K562 (cell line): Measurements from ENCODE around the gene HFE. TPM values are rescaled to one million over a fixed set of nuclear protein-coding genes. Genes with fewer than 3 reads are reported as not detected.

ENCODE experiments used
- ARID1B ChIP-seq: fragments of 450-650 bp; IDR thresholded peaks from 2 replicates; pipeline ENCODE4 v1.6.1; 2016; ENCODE audit warnings: antibody characterized with exemption, mild to moderate bottlenecking, inconsistent platforms
- ATF3 ChIP-seq, 2 experiments: fragments of 450-650 bp in 1 of 2; sonication (generic) in 1 of 2; formaldehyde crosslinking in 1 of 2; IDR thresholded peaks in 1 of 2; conservative IDR thresholded peaks in 1 of 2; 2 replicates each; pipeline versions ENCODE4 v1.6.1 to v1.8.1; 2016 to 2023; ENCODE audit warnings: mild to moderate bottlenecking in 2 of 2, moderate library complexity in 2 of 2, inconsistent platforms in 1 of 2, missing genetic modification reagents in 1 of 2
- COPS2 ChIP-seq: fragments of 450-650 bp; conservative IDR thresholded peaks from 2 replicates; pipeline ENCODE4 v1.6.1; 2016; ENCODE audit warnings: mild to moderate bottlenecking, moderate library complexity
- GABPB1 ChIP-seq: sonication (generic); formaldehyde crosslinking; IDR thresholded peaks from 2 replicates; pipeline ENCODE4 v1.8.0; 2022; ENCODE audit warnings: mild to moderate bottlenecking, missing genetic modification reagents
- HDAC3 ChIP-seq: fragments of 450-650 bp; IDR thresholded peaks from 2 replicates; pipeline ENCODE4 v1.6.1; 2018; ENCODE audit warnings: borderline replicate concordance, mild to moderate bottlenecking, moderate library complexity; ENCODE audit not compliant: partially characterized antibody
- LARP7 ChIP-seq: fragments of 450-650 bp; IDR thresholded peaks from 2 replicates; pipeline ENCODE4 v1.6.1; 2016
- MEF2D ChIP-seq: conservative IDR thresholded peaks from 2 replicates; pipeline ENCODE4 v1.6.1; 2016; ENCODE audit warnings: low read depth, missing genetic modification characterization, missing compliant biosample characterization
- SNIP1 ChIP-seq: fragments of 450-650 bp; IDR thresholded peaks from 2 replicates; pipeline ENCODE4 v1.7.1; 2017; ENCODE audit warnings: low read depth, mild to moderate bottlenecking
- STAT5A ChIP-seq: IDR thresholded peaks from 2 replicates; pipeline ENCODE4 v1.6.1; 2012; ENCODE audit warnings: low read length, inconsistent platforms, borderline replicate concordance
- TCF7 ChIP-seq: sonication (generic); IDR thresholded peaks from 2 replicates; pipeline ENCODE4 v1.6.1; 2016; ENCODE audit warnings: antibody characterized with exemption, borderline replicate concordance
- YBX1 ChIP-seq: fragments of 450-650 bp; IDR thresholded peaks from 2 replicates; pipeline ENCODE4 v1.7.1; 2016; ENCODE audit warnings: mild to moderate bottlenecking
- ZFPM2 ChIP-seq: fragments of 250-450 bp; sonication (Bioruptor Pico); IDR thresholded peaks from 2 replicates; pipeline ENCODE4 v1.5.1; 2022; ENCODE audit warnings: mild to moderate bottlenecking
- ZNF12 ChIP-seq: sonication (generic); formaldehyde crosslinking; IDR thresholded peaks from 2 replicates; pipeline ENCODE4 v1.4.0; 2020; ENCODE audit warnings: mild to moderate bottlenecking, missing genetic modification reagents
- ZNF184 ChIP-seq: sonication (generic); formaldehyde crosslinking; IDR thresholded peaks from 2 replicates; pipeline ENCODE4 v1.5.0; 2020; ENCODE audit warnings: missing genetic modification reagents
- ZNF318 ChIP-seq, 2 experiments: fragments of 450-650 bp; IDR thresholded peaks; 2 replicates each; pipeline ENCODE4 v1.6.1; 2016; ENCODE audit warnings: mild to moderate bottlenecking in 2 of 2, borderline replicate concordance in 1 of 2, low read depth in 1 of 2, moderate library complexity in 1 of 2
- polyA plus RNA-seq, 8 experiments: library from polyadenylated mRNA; depleted of rRNA in 4 of 8; stranded (reverse) in 5 of 8; unstranded in 3 of 8; fragments of >200 nt; fragmentation: Nextera tagmentation in 2 of 8; fragmentation: Illumina TruSeq in 1 of 8; extraction: Ambion mirVana in 2 of 8; extraction: Trizol in 1 of 8; gene quantifications; 2 replicates each; pipeline versions ENCODE4 v1.2.1 to v1.2.3, GENCODE V29; 2011 to 2014; ENCODE audit warnings: inconsistent platforms in 1 of 8, missing spikeins in 1 of 8
- total RNA-seq, 7 experiments: library from RNA; depleted of rRNA in 6 of 7; stranded (reverse); fragments of >200 nt in 6 of 7; fragmentation: Illumina TruSeq in 2 of 7; extraction: Trizol in 2 of 7; gene quantifications; 2 replicates each; pipeline versions ENCODE4 v1.2.1 to v1.2.3, GENCODE V29; 2011 to 2021; ENCODE audit warnings: low replicate concordance in 1 of 7

Gene HFE
- total and polyA plus RNA-seq, 9 of the 15 experiments (the other 6 are each of a cell fraction or from before 2014, with no cell fraction given): 0.14 to 1.2 (median 0.76) TPM

DNA sequence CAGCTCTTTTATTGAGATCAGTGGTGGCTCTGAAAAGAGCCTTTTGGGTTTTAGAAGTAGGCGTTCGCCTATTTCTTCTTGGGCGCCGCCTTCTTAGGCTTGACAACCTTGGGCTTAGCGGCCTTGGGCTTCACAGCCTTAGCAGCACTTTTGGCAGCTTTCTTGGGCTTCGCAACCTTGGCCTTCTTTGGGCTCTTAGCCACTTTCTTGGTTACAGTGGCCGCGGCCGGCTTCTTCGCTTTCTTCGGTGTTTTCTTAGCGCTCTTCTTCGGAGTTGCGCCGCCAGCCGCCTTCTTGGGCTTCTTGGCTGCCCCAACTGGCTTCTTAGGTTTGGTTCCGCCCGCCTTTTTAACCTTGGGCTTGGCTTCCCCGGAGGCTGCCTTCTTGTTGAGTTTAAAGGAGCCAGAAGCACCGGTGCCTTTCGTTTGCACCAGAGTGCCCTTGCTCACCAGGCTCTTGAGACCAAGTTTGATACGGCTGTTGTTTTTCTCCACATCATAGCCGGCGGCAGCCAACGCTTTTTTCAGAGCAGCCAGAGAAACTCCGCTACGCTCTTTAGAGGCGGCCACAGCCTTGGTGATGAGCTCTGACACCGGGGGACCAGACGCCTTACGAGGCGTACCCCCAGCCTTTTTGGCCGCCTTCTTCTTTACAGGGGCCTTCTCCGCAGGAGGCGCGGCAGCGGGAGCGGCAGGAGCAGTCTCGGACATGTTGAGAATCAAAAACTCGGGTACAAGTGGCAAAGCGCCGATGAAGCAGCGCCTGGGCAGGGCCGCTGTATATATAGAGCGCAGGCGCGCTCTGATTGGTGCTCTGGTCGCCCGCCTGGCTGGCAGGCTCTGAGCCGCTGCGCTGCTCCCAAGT, 31.3 kb upstream of the HFE start (continued):
- TF ChIP-seq ZNF318 (IDR thresholded peaks at IDR 0.05; ENCODE audit: borderline replicate concordance in 1 of 2, low read depth in 1 of 2) (no peak; a peak in 1 of 4 replicates), GABPB1 (CRISPR knock-in tag) (peak; percentile 82), YBX1 (no peak), STAT5A (0 out of 2 replicates have a peak, but pooled peaks have one; percentile 46), ATF3 (IDR thresholded peaks at IDR 0.05) (no peak), ATF3 (CRISPR knock-in tag; conservative IDR thresholded peaks at IDR 0.05) (peak; percentile 74), ARID1B (peak; percentile 17; the same call in 1 of the 2 replicates), COPS2 (no peak), ZFPM2 (CRISPR knock-in tag) (0 out of 2 replicates have a peak, but pooled peaks have one; percentile 70), SNIP1 (peak; percentile 62; the same call in 1 of the 2 replicates), ZNF184 (CRISPR knock-in tag) (no peak), LARP7 (peak; percentile 28; the same call in 1 of the 2 replicates), TCF7 (peak; percentile 55; the same call in 1 of the 2 replicates), MEF2D (tag) (peak; percentile 35; the same call in 1 of the 2 replicates), ZNF12 (CRISPR knock-in tag) (peak; percentile 55), HDAC3 (peak; percentile 33)
